ENCODE data around the gene C4orf17.
A peak's percentile ranks its signal among the peaks of the same experiment; 100 is the strongest.

C4orf17 gene

DNA sequence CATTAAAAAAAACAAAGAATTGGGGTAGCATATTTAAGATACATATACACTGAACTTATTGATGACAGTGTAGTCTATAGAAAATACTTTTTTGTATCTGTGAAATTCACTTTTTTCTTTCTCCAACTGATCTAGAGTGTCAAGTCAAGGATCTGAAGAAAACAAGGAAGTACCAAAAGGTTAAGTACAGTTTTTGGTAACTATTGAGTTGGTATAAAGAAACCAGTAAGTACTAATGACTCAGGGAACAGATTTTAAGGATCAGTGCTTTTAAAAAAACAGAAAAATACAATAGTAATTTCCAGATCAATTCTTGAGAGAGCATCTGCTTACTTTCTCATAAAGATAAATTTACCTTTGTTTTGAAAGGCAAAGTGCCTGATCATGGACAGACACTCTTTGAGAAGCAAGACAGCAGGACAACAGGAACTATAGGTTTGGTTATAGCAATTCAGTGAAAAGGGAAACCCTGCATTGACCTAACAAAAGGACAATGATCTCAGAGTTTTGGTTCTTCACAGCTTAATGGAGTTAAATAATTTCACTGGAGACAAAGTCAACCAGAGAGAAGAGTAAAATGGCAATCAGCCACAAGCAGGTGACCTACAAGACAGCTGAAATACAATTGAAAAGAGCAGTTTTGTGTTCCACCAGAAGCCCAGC is 29.6 kb downstream of the C4orf17 start:
- H3K9ac ChIP-seq (ENCODE audit: low read depth, low read length): no peak overlapping the region
- H3K4me3 ChIP-seq (ENCODE audit: low read depth, low read length): no peak overlapping the region
- H3K36me3 ChIP-seq (ENCODE audit: control insufficient read depth, insufficient read depth, low read length): no peaks in the 10 kb centered on the region
- no peaks in the 10 kb centered on the region for H3K27me3 ChIP-seq (ENCODE audit: control insufficient read depth, insufficient read depth, low read length)
- H3K4me1 ChIP-seq (ENCODE audit: control insufficient read depth, insufficient read depth, low read length): no peaks in the 10 kb centered on the region
- H3K9me3 ChIP-seq (ENCODE audit: control insufficient read depth, insufficient read depth, low read length): no peaks in the 10 kb centered on the region

DNA sequence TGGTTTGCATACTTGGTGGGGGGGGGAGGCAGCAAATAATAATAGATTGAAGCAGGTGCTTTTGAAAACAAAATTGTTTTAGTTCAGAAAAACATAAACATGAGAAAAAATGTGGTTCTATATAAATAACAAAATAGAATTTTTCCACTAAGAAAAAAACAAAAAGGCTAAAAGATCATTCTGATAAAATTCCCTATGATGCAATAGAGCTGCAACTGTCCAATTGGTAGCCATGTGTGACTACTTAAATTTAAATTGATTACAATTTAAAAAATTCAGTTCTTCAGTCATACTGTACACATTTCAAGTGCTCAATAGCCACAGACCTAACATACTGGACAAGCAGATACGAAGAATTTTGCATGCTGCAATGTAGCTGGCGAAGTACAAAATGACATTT is 42.1 kb downstream of the C4orf17 start:
- Histone ChIP-seq H3K36me3 (ENCODE audit: control insufficient read depth, insufficient read depth, low read length) (no peaks in the 10 kb centered on the region), H3K9me3 (ENCODE audit: control insufficient read depth, insufficient read depth, low read length) (no peaks in the 10 kb centered on the region), H3K4me3 (ENCODE audit: low read depth, low read length) (no peak overlapping the region), H3K27me3 (ENCODE audit: control insufficient read depth, insufficient read depth, low read length) (no peaks in the 10 kb centered on the region), H3K4me1 (ENCODE audit: control insufficient read depth, insufficient read depth, low read length) (no peaks in the 10 kb centered on the region), H3K9ac (ENCODE audit: low read depth, low read length) (no peak overlapping the region)

DNA sequence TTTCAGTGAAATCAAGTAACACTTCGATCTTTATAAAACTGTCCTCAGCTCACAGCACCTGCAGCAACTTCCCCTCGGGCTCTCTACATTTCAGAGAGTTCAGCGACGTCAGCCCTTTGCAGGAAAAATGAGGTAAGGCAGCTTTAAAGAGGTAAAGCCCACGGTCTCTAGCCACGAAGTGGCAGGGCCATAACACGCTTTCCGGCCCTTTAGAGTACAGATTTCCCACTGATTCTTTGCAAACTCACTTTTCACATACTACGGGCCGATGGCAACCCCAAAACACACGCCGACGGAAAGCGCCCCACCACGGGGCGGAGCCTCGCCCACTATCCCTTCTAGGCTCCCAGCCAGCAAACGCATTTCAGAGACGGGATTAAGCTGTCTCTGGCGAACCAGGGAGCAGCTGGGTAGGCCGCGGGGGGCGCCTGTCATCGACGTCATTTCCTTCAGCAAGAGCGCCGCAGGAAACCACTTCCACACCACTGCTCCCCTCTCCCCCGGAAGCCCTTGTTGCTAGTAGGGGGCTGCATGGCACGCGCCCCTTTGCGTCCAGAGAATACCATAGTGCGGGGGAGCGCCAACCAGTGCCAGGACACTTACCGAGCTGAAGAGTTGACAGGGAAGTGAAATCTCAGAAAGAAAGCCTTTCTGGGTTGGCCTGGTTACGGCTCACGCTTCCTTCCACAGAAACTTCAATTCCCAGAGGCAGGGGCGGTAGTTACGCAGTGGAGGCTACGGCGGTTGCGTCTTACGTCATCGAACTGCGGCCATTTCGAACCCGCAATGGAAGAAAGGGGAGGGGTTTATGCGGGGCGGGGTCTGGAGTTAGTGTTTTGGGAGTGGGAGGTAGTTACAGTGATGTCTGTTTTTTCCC is 52.7 kb downstream of the C4orf17 start, which contains the start of gene TRMT10A:
TSS of gene TRMT10A (minus strand) at position 730 of the 877 bp plus-strand sequence. CDS start 4,701 bp downstream, outside the sequence.
- Histone ChIP-seq H3K27me3 (ENCODE audit: control insufficient read depth, insufficient read depth, low read length) (no peaks in the 10 kb centered on the region), H3K9me3 (ENCODE audit: control insufficient read depth, insufficient read depth, low read length) (no peaks in the 10 kb centered on the region), H3K36me3 (ENCODE audit: control insufficient read depth, insufficient read depth, low read length) (no peaks in the 10 kb centered on the region), H3K4me3 (ENCODE audit: low read depth, low read length) (peak within 1 kb of the TSS; percentile 98), H3K9ac (ENCODE audit: low read depth, low read length) (peak within 1 kb of the TSS; percentile 87), H3K4me1 (ENCODE audit: control insufficient read depth, insufficient read depth, low read length) (no peaks in the 10 kb centered on the region)

DNA sequence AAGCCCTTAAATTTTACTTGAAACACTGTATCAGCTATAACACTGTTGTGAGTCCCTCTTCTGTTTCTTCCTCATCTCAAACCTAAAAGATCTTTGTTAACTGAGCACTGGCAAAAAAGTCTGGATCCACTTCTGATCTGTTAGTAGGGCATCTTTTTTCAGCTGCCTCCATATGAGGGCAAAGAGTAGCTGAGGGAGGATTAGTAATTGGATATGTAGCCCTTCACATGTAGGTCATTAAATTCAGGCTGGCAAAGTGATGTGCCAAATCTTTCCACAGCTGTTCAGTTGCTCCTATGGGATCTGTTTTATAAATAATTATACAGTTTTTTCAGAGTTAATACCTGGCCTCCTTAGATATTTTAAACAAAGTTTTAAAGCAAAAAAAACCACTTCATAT is 54.1 kb downstream of the C4orf17 start:
- Histone ChIP-seq H3K4me1 (ENCODE audit: control insufficient read depth, insufficient read depth, low read length) (no peaks in the 10 kb centered on the region), H3K9me3 (ENCODE audit: control insufficient read depth, insufficient read depth, low read length) (no peaks in the 10 kb centered on the region), H3K36me3 (ENCODE audit: control insufficient read depth, insufficient read depth, low read length) (no peaks in the 10 kb centered on the region), H3K27me3 (ENCODE audit: control insufficient read depth, insufficient read depth, low read length) (no peaks in the 10 kb centered on the region), H3K4me3 (ENCODE audit: low read depth, low read length) (no peak overlapping the region), H3K9ac (ENCODE audit: low read depth, low read length) (no peak overlapping the region)

GRCh38 chr4:99571883-99572282 is 61.1 kb downstream of the C4orf17 start:
- H3K9ac ChIP-seq (ENCODE audit: low read depth, low read length): no peak overlapping the region
- H3K4me3 ChIP-seq (ENCODE audit: low read depth, low read length): no peak overlapping the region
- H3K4me1 ChIP-seq (ENCODE audit: control insufficient read depth, insufficient read depth, low read length): peaks cover 9% of the 10 kb centered on the region
- no peaks in the 10 kb centered on the region for H3K36me3 ChIP-seq (ENCODE audit: control insufficient read depth, insufficient read depth, low read length)
- no peaks in the 10 kb centered on the region for H3K9me3 ChIP-seq (ENCODE audit: control insufficient read depth, insufficient read depth, low read length)
- H3K27me3 ChIP-seq (ENCODE audit: control insufficient read depth, insufficient read depth, low read length): no peaks in the 10 kb centered on the region

GRCh38 chr4:99572527-99573240 is 61.9 kb downstream of the C4orf17 start:
- H3K36me3 ChIP-seq (ENCODE audit: control insufficient read depth, insufficient read depth, low read length): no peaks in the 10 kb centered on the region
- peaks cover 9% of the 10 kb centered on the region for H3K4me1 ChIP-seq (ENCODE audit: control insufficient read depth, insufficient read depth, low read length)
- H3K9ac ChIP-seq (ENCODE audit: low read depth, low read length): no peak overlapping the region
- no peak overlapping the region for H3K4me3 ChIP-seq (ENCODE audit: low read depth, low read length)
- H3K27me3 ChIP-seq (ENCODE audit: control insufficient read depth, insufficient read depth, low read length): no peaks in the 10 kb centered on the region
- H3K9me3 ChIP-seq (ENCODE audit: control insufficient read depth, insufficient read depth, low read length): no peaks in the 10 kb centered on the region

DNA sequence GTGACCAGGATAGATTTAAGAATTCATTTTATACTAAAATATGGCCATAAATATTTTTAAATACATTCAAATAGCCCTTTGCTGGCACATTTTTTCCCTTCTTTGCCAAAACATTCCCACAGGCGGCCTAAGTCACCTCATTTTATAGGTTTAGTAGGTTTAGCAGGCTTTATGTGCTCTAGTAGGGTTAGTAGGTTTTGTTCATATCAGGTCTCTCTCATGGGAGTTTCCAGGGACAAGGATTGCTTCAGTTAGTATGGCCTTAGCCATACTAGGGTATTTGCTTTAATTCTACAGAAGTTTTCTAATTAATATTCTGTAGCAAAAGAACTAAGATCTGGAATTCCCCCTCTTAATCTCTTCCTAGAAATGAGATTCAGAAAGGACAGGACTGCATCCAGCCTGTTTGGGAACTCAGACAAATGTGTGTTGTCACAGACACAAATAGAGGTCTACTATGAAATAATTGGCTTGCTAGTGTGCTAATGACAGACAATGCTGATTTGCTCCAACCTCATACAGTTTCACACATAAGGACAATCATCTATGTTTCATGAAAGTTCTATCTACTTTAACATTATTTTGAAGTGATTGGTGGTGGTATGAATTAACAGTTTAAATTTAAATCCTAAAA is 63.0 kb downstream of the C4orf17 start:
- H3K4me1 ChIP-seq (ENCODE audit: control insufficient read depth, insufficient read depth, low read length): peaks cover 9% of the 10 kb centered on the region
- H3K36me3 ChIP-seq (ENCODE audit: control insufficient read depth, insufficient read depth, low read length): no peaks in the 10 kb centered on the region
- no peaks in the 10 kb centered on the region for H3K9me3 ChIP-seq (ENCODE audit: control insufficient read depth, insufficient read depth, low read length)
- no peak overlapping the region for H3K4me3 ChIP-seq (ENCODE audit: low read depth, low read length)
- H3K27me3 ChIP-seq (ENCODE audit: control insufficient read depth, insufficient read depth, low read length): no peaks in the 10 kb centered on the region
- no peak overlapping the region for H3K9ac ChIP-seq (ENCODE audit: low read depth, low read length)

DNA sequence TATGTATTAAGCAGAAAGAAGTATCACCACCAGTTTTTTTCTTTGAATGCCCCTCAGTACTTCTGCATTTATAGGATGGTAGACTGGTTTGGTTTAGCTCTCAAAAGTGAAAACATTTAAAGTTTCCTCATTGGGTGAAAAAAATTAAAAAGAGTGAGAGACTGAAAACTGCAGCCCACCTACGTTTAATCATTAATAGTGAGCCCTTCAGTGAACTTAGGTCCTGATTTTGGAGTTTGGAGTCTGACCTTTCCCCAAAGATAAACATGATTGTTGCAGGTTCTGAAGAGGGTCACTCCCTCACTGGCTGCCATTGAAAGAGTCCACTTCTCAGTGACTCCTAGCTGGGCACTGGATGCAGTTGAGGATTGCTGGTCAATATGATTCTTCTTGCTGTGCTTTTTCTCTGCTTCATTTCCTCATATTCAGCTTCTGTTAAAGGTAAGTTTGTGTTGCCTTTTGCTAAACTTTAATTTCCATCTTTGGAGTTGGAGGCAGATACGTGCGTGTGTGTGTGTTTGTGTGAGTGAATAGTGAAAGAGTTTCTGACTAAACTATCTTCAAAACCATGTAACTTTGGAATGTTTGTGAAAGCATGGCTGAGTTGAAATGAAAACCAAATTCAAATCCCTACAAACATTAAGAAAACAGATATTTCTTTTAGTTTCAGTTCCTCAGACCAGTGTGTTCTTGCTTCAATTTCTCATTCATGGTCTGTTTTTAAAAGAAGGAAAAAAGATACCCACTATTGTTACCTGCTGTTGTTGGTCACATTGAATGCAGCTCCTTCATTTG is 63.9 kb downstream of the C4orf17 start, which contains the start of gene MTTP:
TSS of gene MTTP (plus strand) at position 295 of the 795 bp plus-strand sequence. CDS start at position 381, 86 bp downstream.
- H3K4me3 ChIP-seq (ENCODE audit: low read depth, low read length): no peak within 1 kb of the TSS
- H3K36me3 ChIP-seq (ENCODE audit: control insufficient read depth, insufficient read depth, low read length): no peaks in the 10 kb centered on the region
- no peak within 1 kb of the TSS for H3K9ac ChIP-seq (ENCODE audit: low read depth, low read length)
- no peaks in the 10 kb centered on the region for H3K9me3 ChIP-seq (ENCODE audit: control insufficient read depth, insufficient read depth, low read length)
- peaks cover 9% of the 10 kb centered on the region for H3K4me1 ChIP-seq (ENCODE audit: control insufficient read depth, insufficient read depth, low read length)
- H3K27me3 ChIP-seq (ENCODE audit: control insufficient read depth, insufficient read depth, low read length): no peaks in the 10 kb centered on the region

GRCh38 chr4:99578714-99579113 is 67.9 kb downstream of the C4orf17 start:
- no peak overlapping the region for H3K4me3 ChIP-seq (ENCODE audit: low read depth, low read length)
- peaks cover 9% of the 10 kb centered on the region for H3K4me1 ChIP-seq (ENCODE audit: control insufficient read depth, insufficient read depth, low read length)
- no peak overlapping the region for H3K9ac ChIP-seq (ENCODE audit: low read depth, low read length)

GRCh38 chr4:99585516-99585915 is 74.7 kb downstream of the C4orf17 start:
- Histone ChIP-seq H3K27me3 (ENCODE audit: control insufficient read depth, insufficient read depth, low read length) (no peaks in the 10 kb centered on the region), H3K4me1 (ENCODE audit: control insufficient read depth, insufficient read depth, low read length) (no peaks in the 10 kb centered on the region), H3K4me3 (ENCODE audit: low read depth, low read length) (no peak overlapping the region), H3K9ac (ENCODE audit: low read depth, low read length) (no peak overlapping the region), H3K36me3 (ENCODE audit: control insufficient read depth, insufficient read depth, low read length) (no peaks in the 10 kb centered on the region), H3K9me3 (ENCODE audit: control insufficient read depth, insufficient read depth, low read length) (no peaks in the 10 kb centered on the region)

More at GRCh38 chr4:99578714-99579113, 67.9 kb downstream of the C4orf17 start:
- Histone ChIP-seq H3K36me3 (ENCODE audit: control insufficient read depth, insufficient read depth, low read length) (no peaks in the 10 kb centered on the region), H3K27me3 (ENCODE audit: control insufficient read depth, insufficient read depth, low read length) (no peaks in the 10 kb centered on the region), H3K9me3 (ENCODE audit: control insufficient read depth, insufficient read depth, low read length) (no peaks in the 10 kb centered on the region)

Data from iPS-15b (cell line).